HG03432 (cell line): Measurements from ENCODE around the gene ATOX1.
"Not testable (repeated sequence)": the region's sequence is repeated elsewhere in the genome, so short reads cannot be mapped to it uniquely, and the experiment has no call there.

ENCODE experiments used
- ATAC-seq: cut with Tn5 transposase; IDR thresholded peaks from one replicate; pipeline ENCODE4 v1.9.1; 2021; ENCODE audit warnings: mild to moderate bottlenecking, moderate library complexity; ENCODE audit not compliant: unreplicated experiment

ATOX1 gene

GRCh38 chr5:151758430-151759241, at the start of gene ATOX1:
Gene ATOX1 (minus strand): TSS chr5:151758631. CDS start chr5:151758551, 80 bp downstream.
- peak; percentile 97 for ATAC-seq

- ATAC-seq: no peak
Observed at GRCh38 chr5:151805414-151806223, 47.2 kb upstream of the ATOX1 start.

GRCh38 chr5:151800532-151800931, 42.1 kb upstream of the ATOX1 start:
- no peak for ATAC-seq

GRCh38 chr5:151799407-151799806, 41.0 kb upstream of the ATOX1 start:
- no peak for ATAC-seq

- no peak for ATAC-seq
Observed at GRCh38 chr5:151798674-151799073, 40.2 kb upstream of the ATOX1 start.

- no peak for ATAC-seq
Observed at GRCh38 chr5:151795426-151795825, 37.0 kb upstream of the ATOX1 start.

- no peak for ATAC-seq
Observed at GRCh38 chr5:151793358-151793757, 34.9 kb upstream of the ATOX1 start.

GRCh38 chr5:151787817-151788216, 29.4 kb upstream of the ATOX1 start:
- ATAC-seq: no peak

- ATAC-seq: no peak
Observed at GRCh38 chr5:151786468-151786867, 28.0 kb upstream of the ATOX1 start.

- no peak for ATAC-seq
Observed at GRCh38 chr5:151784141-151784540, 25.7 kb upstream of the ATOX1 start.

GRCh38 chr5:151783664-151784063, 25.2 kb upstream of the ATOX1 start:
- ATAC-seq: not testable (repeated sequence)

GRCh38 chr5:151781201-151781600, 22.8 kb upstream of the ATOX1 start:
- no peak for ATAC-seq

GRCh38 chr5:151780348-151780747, 21.9 kb upstream of the ATOX1 start:
- no peak for ATAC-seq

- ATAC-seq: no peak
Observed at GRCh38 chr5:151779531-151780125, 21.2 kb upstream of the ATOX1 start.

- ATAC-seq: no peak
Observed at GRCh38 chr5:151775025-151775606, 16.7 kb upstream of the ATOX1 start.

GRCh38 chr5:151773951-151774350, 15.5 kb upstream of the ATOX1 start:
- ATAC-seq: no peak

- ATAC-seq: no peak
Observed at GRCh38 chr5:151772846-151773561, 14.6 kb upstream of the ATOX1 start.

GRCh38 chr5:151772029-151772845, 13.8 kb upstream of the ATOX1 start:
- ATAC-seq: no peak

GRCh38 chr5:151771259-151772028, 13.0 kb upstream of the ATOX1 start, which contains the start of gene G3BP1:
Gene G3BP1 (plus strand): TSS chr5:151771954. CDS start chr5:151786621, 14,667 bp downstream.
- ATAC-seq: peak; percentile 82
